Fibroblast of lung (primary cell): ENCODE measurements around the gene MACROD1.

Experiments
- CTCF ChIP-seq, 2 donors: IDR thresholded peaks in 1 of 2; conservative IDR thresholded peaks in 1 of 2; 1 replicate in 1 of 2; 2 replicates in 1 of 2; pipeline ENCODE4 v1.5.1; 2011 to 2012; ENCODE audit warnings: low read length in 2 of 2, control low read depth in 1 of 2, inconsistent platforms in 1 of 2, low read depth in 1 of 2, mild to moderate bottlenecking in 1 of 2
- EZH2 ChIP-seq: IDR thresholded peaks from 2 replicates; pipeline ENCODE4 v1.5.1; 2012; ENCODE audit warnings: low read length, control low read depth, mild to moderate bottlenecking; ENCODE audit errors: missing control alignments

- TF ChIP-seq CTCF (conservative IDR thresholded peaks at IDR 0.05 in 1 of 2, IDR thresholded peaks at IDR 0.05 in 1 of 2; ENCODE audit: low read depth in 1 of 2, low read length in 2 of 2) (no peak), EZH2 (no peak)
Observed at GRCh38 chr11:64198511-64198910, 32.6 kb upstream of the MACROD1 start.
